T-helper 1 cell (primary cell): Measurements from ENCODE around the gene PILRA.

Experiments used
- DNase-seq, 5 donors: peaks; one replicate each; pipeline ENCODE4 v3.0.0-alpha.2; 2012 to 2020

PILRA gene

GRCh38 chr7:100413889-100414288 is 40.6 kb downstream of the PILRA start:
- no peak for DNase-seq

- DNase-seq, result no peak
Observed at GRCh38 chr7:100415448-100415847, 42.2 kb downstream of the PILRA start.

- no peak for DNase-seq
Observed at GRCh38 chr7:100418930-100419659, 45.8 kb downstream of the PILRA start.

GRCh38 chr7:100419660-100420226 is 46.5 kb downstream of the PILRA start:
- no peak for DNase-seq

- no peak for DNase-seq
Observed at GRCh38 chr7:100423315-100423714, 50.0 kb downstream of the PILRA start.

- DNase-seq, result no peak
Observed at GRCh38 chr7:100425347-100425746, 52.1 kb downstream of the PILRA start.

- DNase-seq, result no peak
Observed at GRCh38 chr7:100426516-100426915, 53.2 kb downstream of the PILRA start.

GRCh38 chr7:100427762-100428198 is 54.5 kb downstream of the PILRA start:
- DNase-seq, result no peak

GRCh38 chr7:100428199-100428966 is 55.1 kb downstream of the PILRA start, which contains the start of gene ZCWPW1:
TSS of gene ZCWPW1 (minus strand) at chr7:100428703. CDS start at chr7:100420649, 8,054 bp downstream.
- peak; percentile 93 to 98 (median 94) for DNase-seq

- DNase-seq, result peak; percentile 100
Observed at GRCh38 chr7:100428967-100429636, 55.8 kb downstream of the PILRA start.

GRCh38 chr7:100429637-100430492 is 56.6 kb downstream of the PILRA start, which contains the start of gene MEPCE:
TSS of gene MEPCE (plus strand) at chr7:100429831. CDS start at chr7:100430019, 188 bp downstream.
- DNase-seq, result peak; percentile 88 to 96 (median 94)

- peak; percentile 22 to 54 (median 28) for DNase-seq
Observed at GRCh38 chr7:100430493-100431285, 57.4 kb downstream of the PILRA start.

- DNase-seq, result no peak
Observed at GRCh38 chr7:100431286-100431735, 58.0 kb downstream of the PILRA start.

- DNase-seq, result no peak
Observed at GRCh38 chr7:100432053-100432452, 58.8 kb downstream of the PILRA start.

- no peak for DNase-seq
Observed at GRCh38 chr7:100432621-100433275, 59.5 kb downstream of the PILRA start.

- no peak for DNase-seq
Observed at GRCh38 chr7:100433276-100433591, 59.9 kb downstream of the PILRA start.

- no peak for DNase-seq
Observed at GRCh38 chr7:100433592-100434296, 60.5 kb downstream of the PILRA start.

GRCh38 chr7:100434297-100435144 is 61.2 kb downstream of the PILRA start:
- no peak for DNase-seq
